NCI-H524 treated with DMSO at 0.1 percent for 48 hours (cell line): ENCODE results near the gene VDR.

Experiments used
- DNase-seq: peaks from one replicate; lab custom pipeline; 2025; lab: John Stamatoyannopoulos, UW

VDR gene

GRCh38 chr12:47793015-47793681 is 111.6 kb downstream of the VDR start:
- DNase-seq, result no peak

GRCh38 chr12:47791874-47792273 is 112.9 kb downstream of the VDR start:
- DNase-seq, result no peak
